22Rv1 (cell line): ENCODE measurements around the gene GRIK4.

Experiments
- H3K27ac ChIP-seq: fragments of 450-650 bp; 2 replicates; pipeline ENCODE4 v1.5.1; 2017
- CTCF ChIP-seq: fragments of 450-650 bp; IDR thresholded peaks from 2 replicates; pipeline ENCODE4 v1.5.1; 2017; ENCODE audit warnings: mild to moderate bottlenecking
- ZFX ChIP-seq: fragments of 450-650 bp; IDR thresholded peaks from 2 replicates; pipeline ENCODE4 v1.6.1; 2017; ENCODE audit warnings: antibody characterized with exemption, borderline replicate concordance

Gene GRIK4

GRCh38 chr11:120562806-120563425 lies 51.4 kb downstream of the GRIK4 start:
- no peak for TF ChIP-seq CTCF
- no peak for TF ChIP-seq ZFX
- no peak overlapping the region for H3K27ac ChIP-seq

GRCh38 chr11:120563703-120564572 lies 52.4 kb downstream of the GRIK4 start:
- no peak for TF ChIP-seq CTCF
- TF ChIP-seq ZFX: no peak
- no peak overlapping the region for H3K27ac ChIP-seq

GRCh38 chr11:120564573-120565311 lies 53.2 kb downstream of the GRIK4 start:
- H3K27ac ChIP-seq: no peak overlapping the region
- TF ChIP-seq CTCF (no peak), ZFX (no peak)

DNA sequence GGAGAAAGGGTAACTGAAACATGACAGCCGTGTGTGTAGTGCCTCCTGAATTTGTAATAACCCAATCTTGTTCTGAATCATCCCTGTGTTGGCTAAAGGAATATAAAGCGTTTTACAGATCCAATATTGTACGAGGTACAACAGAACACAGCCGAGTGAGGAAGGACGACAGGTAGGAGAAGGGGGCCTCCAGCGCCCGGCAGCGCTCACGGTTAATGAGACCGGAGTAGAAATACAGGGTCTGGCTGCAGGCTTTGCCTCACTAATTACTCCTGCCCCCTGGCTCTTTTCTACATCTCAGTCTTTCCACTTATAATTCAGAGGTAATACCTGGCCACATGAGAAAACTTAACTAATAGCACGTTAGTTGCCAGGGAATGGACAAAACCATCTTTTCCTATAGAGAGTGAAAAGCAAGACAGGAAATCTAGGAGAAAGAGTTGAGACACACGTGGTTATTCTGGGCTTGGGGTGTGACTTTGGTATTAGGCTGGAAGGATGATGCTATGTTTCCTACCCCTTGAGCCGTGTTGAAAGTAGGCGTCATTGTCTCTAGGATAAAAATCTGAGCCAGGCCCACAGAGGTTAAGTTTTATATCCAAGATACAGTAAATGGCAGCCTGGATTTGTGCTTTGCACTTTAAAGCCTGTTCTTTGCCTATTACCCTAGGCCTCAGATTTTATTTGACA lies 54.1 kb downstream of the GRIK4 start:
- TF ChIP-seq CTCF (no peak), ZFX (no peak)
- no peak overlapping the region for H3K27ac ChIP-seq

GRCh38 chr11:120566176-120566575 lies 54.6 kb downstream of the GRIK4 start:
- H3K27ac ChIP-seq: no peak overlapping the region
- TF ChIP-seq ZFX (no peak), CTCF (no peak)

GRCh38 chr11:120568572-120569307 lies 57.2 kb downstream of the GRIK4 start:
- TF ChIP-seq CTCF: no peak
- no peak for TF ChIP-seq ZFX
- no peak overlapping the region for H3K27ac ChIP-seq
